ENCODE results near the gene METTL23. TPM values are rescaled to one million over a fixed set of nuclear protein-coding genes. Genes with fewer than 3 reads are reported as not detected.

METTL23 gene
- polyA plus RNA-seq, 3 donors: 37.9 to 71.3 (median 56.5) TPM

GRCh38 chr17:76716146-76716838 is 10.3 kb upstream of the METTL23 start:
- Histone ChIP-seq H3K9ac (ENCODE audit: insufficient read depth, low read length, poor library complexity, severe bottlenecking) (peak overlapping the region; percentile 39), H3K27me3 (ENCODE audit: control insufficient read depth in 2 of 2, insufficient read depth in 2 of 2, low read length in 2 of 2) (peaks cover 3% of the 10 kb centered on the region in 2 donors), H3K27ac (ENCODE audit: low read depth in 1 of 2, low read length in 2 of 2) (peak overlapping the region; percentile 88 to 90), H3K9me3 (replicated peaks in 1 of 2; ENCODE audit: control insufficient read depth in 1 of 2, insufficient read depth in 1 of 2, low read length in 2 of 2) (no peaks in the 10 kb centered on the region), H4K20me1 (ENCODE audit: insufficient read depth, low read length) (peaks cover 68% of the 10 kb centered on the region), H3K79me2 (ENCODE audit: insufficient read depth, low read length) (peaks cover 6% of the 10 kb centered on the region), H3K36me3 (replicated peaks in 1 of 2; ENCODE audit: control insufficient read depth in 1 of 2, insufficient read depth in 2 of 2, low read length in 2 of 2) (peaks cover 60 to 82% of the 10 kb centered on the region in 2 donors), H2AFZ (ENCODE audit: insufficient read depth, low read depth, low read length, poor library complexity, severe bottlenecking) (no peak overlapping the region), H3K4me3 (replicated peaks in 1 of 3; ENCODE audit: low read depth in 2 of 3, low read length in 3 of 3) (no peak overlapping the region), H3K4me1 (ENCODE audit: control insufficient read depth in 1 of 2, insufficient read depth in 2 of 2, low read length in 2 of 2) (peaks cover 30 to 33% of the 10 kb centered on the region in 2 donors), H3K4me2 (replicated peaks; ENCODE audit: extremely low read depth, low read length, poor library complexity, severe bottlenecking) (no peak overlapping the region)
- Mint-ChIP-seq H3K36me3 (peaks cover 63 to 83% of the 10 kb centered on the region in 2 donors), H3K4me3 (peak overlapping the region; percentile 48 to 61), H3K4me1 (peaks cover 30% of the 10 kb centered on the region), H3K9me3 (peaks cover 0 to 2% (median 0%) of the 10 kb centered on the region in 7 donors), H3K27me3 (ENCODE audit: low read depth in 3 of 3) (peaks cover 3 to 10% (median 6%) of the 10 kb centered on the region in 3 donors), H3K27ac (peak overlapping the region; percentile 94 to 98 (median 96))
- peak; percentile 92 to 99 (median 99) for DNase-seq
- TF ChIP-seq CTCF (IDR thresholded peaks at IDR 0.05): no peak
- intact Hi-C loops (cut with micrococcal nuclease): loop anchor here in 1 of 2 donors (1.0 to 10.0 kb wide), 2 partner anchors 9 to 211 kb away; partner anchors contain the start of gene RHBDF2
- WGBS (ENCODE audit: insufficient coverage): 20% methylated on average over 9 of the region's 13 CpGs

GRCh38 chr17:76716839-76717215 is 9.8 kb upstream of the METTL23 start:
- H3K9ac ChIP-seq (ENCODE audit: insufficient read depth, low read length, poor library complexity, severe bottlenecking): peak overlapping the region; percentile 39
- H3K4me1 Mint-ChIP-seq: peaks cover 27% of the 10 kb centered on the region
- peaks cover 74% of the 10 kb centered on the region for H4K20me1 ChIP-seq (ENCODE audit: insufficient read depth, low read length)
- no peaks in the 10 kb centered on the region for H3K27me3 ChIP-seq (ENCODE audit: control insufficient read depth in 2 of 2, insufficient read depth in 2 of 2, low read length in 2 of 2)
- H3K4me2 ChIP-seq (replicated peaks; ENCODE audit: extremely low read depth, low read length, poor library complexity, severe bottlenecking): no peak overlapping the region
- peaks cover 66 to 87% of the 10 kb centered on the region in 2 donors for H3K36me3 ChIP-seq (replicated peaks in 1 of 2; ENCODE audit: control insufficient read depth in 1 of 2, insufficient read depth in 2 of 2, low read length in 2 of 2)
- H2AFZ ChIP-seq (ENCODE audit: insufficient read depth, low read depth, low read length, poor library complexity, severe bottlenecking): no peak overlapping the region
- H3K27me3 Mint-ChIP-seq (ENCODE audit: low read depth in 3 of 3): peaks cover 0 to 5% (median 2%) of the 10 kb centered on the region in 3 donors
- intact Hi-C loops (cut with micrococcal nuclease): loop anchor here in 1 of 2 donors (1.0 to 10.0 kb wide), 2 partner anchors 8 to 212 kb away; partner anchors contain the start of gene RHBDF2
- H3K36me3 Mint-ChIP-seq: peaks cover 68 to 88% of the 10 kb centered on the region in 2 donors
- WGBS (ENCODE audit: insufficient coverage): 70% methylated on average over 2 of the region's 6 CpGs
- no peak for TF ChIP-seq CTCF (IDR thresholded peaks at IDR 0.05)
- peak overlapping the region in 1 of 2 donors; percentile 7 for H3K4me3 Mint-ChIP-seq
- H3K9me3 Mint-ChIP-seq: no peaks in the 10 kb centered on the region
- H3K9me3 ChIP-seq (replicated peaks in 1 of 2; ENCODE audit: control insufficient read depth in 1 of 2, insufficient read depth in 1 of 2, low read length in 2 of 2): no peaks in the 10 kb centered on the region
- DNase-seq: peak in 2 of 3 donors; percentile 32 to 55
- H3K4me3 ChIP-seq (replicated peaks in 1 of 3; ENCODE audit: low read depth in 2 of 3, low read length in 3 of 3): no peak overlapping the region
- peak overlapping the region; percentile 94 to 98 (median 96) for H3K27ac Mint-ChIP-seq
- peaks cover 11% of the 10 kb centered on the region for H3K79me2 ChIP-seq (ENCODE audit: insufficient read depth, low read length)
- H3K4me1 ChIP-seq (ENCODE audit: control insufficient read depth in 1 of 2, insufficient read depth in 2 of 2, low read length in 2 of 2): peaks cover 29 to 31% of the 10 kb centered on the region in 2 donors
- peak overlapping the region; percentile 88 to 90 for H3K27ac ChIP-seq (ENCODE audit: low read depth in 1 of 2, low read length in 2 of 2)

All from CD14-positive monocyte (primary cell).